H1 (cell line): ENCODE data around the gene CPE. TPM values are rescaled to one million over a fixed set of nuclear protein-coding genes. Genes with fewer than 3 reads are reported as not detected.

Experiments
- CTCF ChIA-PET: fragments of 300-600 bp; sonication (Branson Sonifier 250); formaldehyde crosslinking; loops from one replicate; lab custom pipeline; 2021; ENCODE audit not compliant: partially characterized antibody; lab: Charles Lee
- POLR2A ChIA-PET: fragments of 300-600 bp; sonication (Branson Sonifier 250); formaldehyde crosslinking; loops from one replicate; lab custom pipeline; 2021; ENCODE audit warnings: inconsistent platforms; ENCODE audit not compliant: partially characterized antibody; lab: Charles Lee
- DNase-seq, 2 experiments: peaks; one replicate each; pipeline versions ENCODE4 v3.0.0 to v3.0.0-alpha.2; 2010 to 2022; ENCODE audit warnings: low spot score in 2 of 2, low read depth in 1 of 2, mixed read lengths in 1 of 2
- FAIRE-seq: peaks from 2 replicates; lab custom pipeline; 2011; peaks lifted over from hg19 to GRCh38; lab: Jason Lieb, UNC
- H2AFZ ChIP-seq: 2 replicates; pipeline ENCODE4 v1.8.1; 2012; ENCODE audit warnings: low read length, inconsistent platforms
- H2AK5ac ChIP-seq: 2 replicates; pipeline ENCODE4 v1.6.1; 2013; ENCODE audit warnings: low read depth, low read length
- H2BK120ac ChIP-seq: replicated peaks from 2 replicates; pipeline ENCODE3; 2013; ENCODE audit warnings: low read depth, low read length, inconsistent platforms
- H2BK12ac ChIP-seq: 2 replicates; pipeline ENCODE4 v1.6.1; 2013; ENCODE audit warnings: low read depth, low read length
- H2BK15ac ChIP-seq: 2 replicates; pipeline ENCODE4 v1.6.1; 2013; ENCODE audit warnings: low read length
- H2BK20ac ChIP-seq: 2 replicates; pipeline ENCODE4 v1.6.1; 2013; ENCODE audit warnings: low read length
- H2BK5ac ChIP-seq: 2 replicates; pipeline ENCODE4 v1.6.1; 2013; ENCODE audit warnings: low read depth, low read length
- H3K14ac ChIP-seq: 2 replicates; pipeline ENCODE4 v1.6.1; 2013; ENCODE audit warnings: inconsistent platforms; ENCODE audit not compliant: insufficient read length
- H3K18ac ChIP-seq: 2 replicates; pipeline ENCODE4 v1.6.1; 2013; ENCODE audit warnings: low read length; ENCODE audit errors: extremely low read depth
- H3K23ac ChIP-seq: 2 replicates; pipeline ENCODE4 v1.6.1; 2013; ENCODE audit warnings: inconsistent platforms; ENCODE audit not compliant: insufficient read length
- H3K23me2 ChIP-seq: 2 replicates; pipeline ENCODE4 v1.6.1; 2013; ENCODE audit warnings: low read depth, low read length
- H3K27ac ChIP-seq: 2 replicates; pipeline ENCODE4 v1.6.1; 2011; ENCODE audit warnings: low read depth, low read length, inconsistent platforms
- H3K27me3 ChIP-seq, 4 experiments: replicated peaks in 1 of 4; 1 replicate in 1 of 4; 2 replicates in 3 of 4; pipeline versions ENCODE4 v1.6.1 to v1.8.1; 2011 to 2013; ENCODE audit warnings: low read length in 3 of 4, mild to moderate bottlenecking in 3 of 4, inconsistent platforms in 2 of 4, mixed read lengths in 2 of 4, moderate library complexity in 1 of 4; ENCODE audit not compliant: control insufficient read depth in 3 of 4, insufficient read depth in 3 of 4; ENCODE audit errors: extremely low read depth in 1 of 4
- H3K36me3 ChIP-seq, 4 experiments: 2 replicates each; pipeline versions ENCODE4 v1.6.1 to v1.8.1; 2011 to 2013; ENCODE audit warnings: mild to moderate bottlenecking in 4 of 4, low read length in 3 of 4, moderate library complexity in 2 of 4, control low read depth in 1 of 4, inconsistent platforms in 1 of 4; ENCODE audit not compliant: insufficient read depth in 4 of 4, control insufficient read depth in 2 of 4
- H3K4ac ChIP-seq: replicated peaks from 2 replicates; pipeline ENCODE3; 2013; ENCODE audit warnings: low read length, low read depth, mixed read lengths, inconsistent platforms; ENCODE audit not compliant: insufficient read length
- H3K4me1 ChIP-seq, 4 experiments: replicated peaks in 1 of 4; 1 replicate in 1 of 4; 2 replicates in 3 of 4; pipeline versions ENCODE4 v1.6.1 to v1.8.1; 2011 to 2013; ENCODE audit warnings: low read length in 3 of 4, inconsistent platforms in 2 of 4, mixed read lengths in 1 of 4; ENCODE audit not compliant: insufficient read depth in 4 of 4, control insufficient read depth in 3 of 4
- H3K4me2 ChIP-seq, 2 experiments: 2 replicates each; pipeline versions ENCODE4 v1.6.1 to v1.8.1; 2011 to 2013; ENCODE audit warnings: low read depth in 2 of 2, low read length in 2 of 2, control low read depth in 1 of 2, inconsistent platforms in 1 of 2, mild to moderate bottlenecking in 1 of 2; ENCODE audit not compliant: insufficient read depth in 1 of 2
- H3K4me3 ChIP-seq, 4 experiments: fragments of 200-600, 300-600 bp in 1 of 4; sonication (generic), shearing (Covaris generic), sonication (Bioruptor Twin) in 1 of 4; 2 replicates each; pipeline versions ENCODE4 v1.5.1 to v1.8.1; 2011 to 2016; ENCODE audit warnings: low read length in 4 of 4, low read depth in 3 of 4, control low read depth in 2 of 4, inconsistent platforms in 2 of 4, mild to moderate bottlenecking in 2 of 4, mixed read lengths in 1 of 4, moderate library complexity in 1 of 4; ENCODE audit not compliant: insufficient read depth in 2 of 4; ENCODE audit errors: extremely low read depth in 1 of 4
- H3K56ac ChIP-seq: replicated peaks from 2 replicates; pipeline ENCODE3; 2013; ENCODE audit warnings: low read depth, mild to moderate bottlenecking, mixed read lengths, low read length, inconsistent platforms; ENCODE audit not compliant: insufficient read length
- H3K79me1 ChIP-seq: 2 replicates; pipeline ENCODE4 v1.6.1; 2013; ENCODE audit warnings: low read depth, low read length, control low read depth
- H3K79me2 ChIP-seq, 2 experiments: 2 replicates each; pipeline versions ENCODE4 v1.6.1 to v1.8.1; 2012 to 2013; ENCODE audit warnings: low read length in 2 of 2, mild to moderate bottlenecking in 2 of 2, inconsistent platforms in 1 of 2; ENCODE audit not compliant: insufficient read depth in 2 of 2, control insufficient read depth in 1 of 2
- H3K9ac ChIP-seq, 4 experiments: replicated peaks in 1 of 4; 1 replicate in 1 of 4; 2 replicates in 3 of 4; pipeline versions ENCODE4 v1.6.1 to v1.8.1; 2011 to 2013; ENCODE audit warnings: low read depth in 3 of 4, low read length in 3 of 4, control low read depth in 2 of 4, mild to moderate bottlenecking in 2 of 4, moderate library complexity in 2 of 4, inconsistent platforms in 1 of 4; ENCODE audit errors: extremely low read depth in 1 of 4
- H3K9me3 ChIP-seq, 2 experiments: 2 replicates each; pipeline versions ENCODE4 v1.6.1 to v1.8.1; 2012 to 2013; ENCODE audit warnings: mild to moderate bottlenecking in 2 of 2, moderate library complexity in 2 of 2, control low read depth in 1 of 2, inconsistent platforms in 1 of 2, low read depth in 1 of 2, low read length in 1 of 2, mixed read lengths in 1 of 2; ENCODE audit not compliant: insufficient read depth in 2 of 2
- H4K20me1 ChIP-seq, 2 experiments: replicated peaks in 1 of 2; 2 replicates each; pipeline versions ENCODE3 to v1.8.1; 2011 to 2013; ENCODE audit warnings: inconsistent platforms in 2 of 2, low read length in 2 of 2, mild to moderate bottlenecking in 1 of 2; ENCODE audit not compliant: insufficient read depth in 2 of 2, control insufficient read depth in 1 of 2
- H4K5ac ChIP-seq: 2 replicates; pipeline ENCODE4 v1.6.1; 2013; ENCODE audit warnings: low read length, low read depth, mixed read lengths, inconsistent platforms; ENCODE audit not compliant: insufficient read length
- H4K8ac ChIP-seq: 2 replicates; pipeline ENCODE4 v1.8.0; 2013; ENCODE audit warnings: mild to moderate bottlenecking, moderate library complexity, low read length, inconsistent platforms; ENCODE audit not compliant: insufficient read depth; ENCODE audit errors: extremely low read depth
- H4K91ac ChIP-seq: replicated peaks from 2 replicates; pipeline ENCODE3; 2013; ENCODE audit warnings: low read length, mixed read lengths, inconsistent platforms; ENCODE audit not compliant: insufficient read length
- FOSL1 ChIP-seq: IDR thresholded peaks from 2 replicates; pipeline ENCODE4 v1.6.1; 2011; ENCODE audit warnings: mild to moderate bottlenecking, low read depth, low read length, moderate library complexity; ENCODE audit not compliant: insufficient read depth
- KDM4A ChIP-seq: IDR thresholded peaks from one replicate; pipeline ENCODE4 v1.7.1; 2012; ENCODE audit warnings: low read depth, mild to moderate bottlenecking, moderate library complexity, low read length, inconsistent platforms; ENCODE audit not compliant: severe bottlenecking
- MAFK ChIP-seq: IDR thresholded peaks from 2 replicates; pipeline ENCODE4 v1.6.1; 2012; ENCODE audit warnings: low read depth, mild to moderate bottlenecking, improper control_type of control experiment, low read length
- POLR2AphosphoS5 ChIP-seq: IDR thresholded peaks from 2 replicates; pipeline ENCODE4 v1.6.1; 2011; ENCODE audit warnings: low read depth, low read length
- RBBP5 ChIP-seq: IDR thresholded peaks from 2 replicates; pipeline ENCODE4 v1.7.1; 2012; ENCODE audit warnings: low read depth, mild to moderate bottlenecking, inconsistent platforms, low read length, moderate library complexity, borderline replicate concordance
- SIRT6 ChIP-seq: IDR thresholded peaks from one replicate; pipeline ENCODE4 v1.7.1; 2012; ENCODE audit warnings: low read length, inconsistent platforms
- SUZ12 ChIP-seq: fragments of 200-600 bp; sonication (generic); IDR thresholded peaks from 2 replicates; pipeline ENCODE4 v1.6.1; 2012; ENCODE audit warnings: mild to moderate bottlenecking, inconsistent platforms, low read length, moderate library complexity, mixed read lengths
- TCF12 ChIP-seq: IDR thresholded peaks from 2 replicates; pipeline ENCODE4 v1.6.1; 2011; ENCODE audit warnings: low read depth, mild to moderate bottlenecking, low read length
- YY1 ChIP-seq: IDR thresholded peaks from 2 replicates; pipeline ENCODE4 v1.6.1; 2011; ENCODE audit warnings: low read depth, mild to moderate bottlenecking, low read length
- ZNF274 ChIP-seq: IDR thresholded peaks from 2 replicates; pipeline ENCODE4 v1.7.0; 2012; ENCODE audit warnings: low read length, borderline replicate concordance; ENCODE audit errors: extremely low read depth
- WGBS, 2 experiments: shearing (Covaris generic) in 1 of 2; methylation state at CpG; one replicate each; pipeline versions ENCODE4 v1.1.6 to v1.1.7; 2013 to 2015; ENCODE audit warnings: low lambda C conversion rate in 2 of 2, mixed read lengths in 2 of 2, inconsistent platforms in 1 of 2, low coverage in 1 of 2, missing lambda C conversion rate in 1 of 2; ENCODE audit not compliant: insufficient replicate concordance in 2 of 2, insufficient coverage in 1 of 2, insufficient read length in 1 of 2; ENCODE audit errors: extremely low coverage in 1 of 2, missing lambda C conversion rate in 1 of 2; 5-methylcytosine and 5-hydroxymethylcytosine counted together
- polyA plus RNA-seq, 7 experiments: library from polyadenylated mRNA; depleted of rRNA in 3 of 7; stranded (reverse) in 5 of 7; unstranded in 2 of 7; fragments of >200 nt in 5 of 7; fragments of 200-250 nt in 2 of 7; gene quantifications; 1 replicate in 5 of 7; 2 replicates in 1 of 7; 4 replicates in 1 of 7; pipeline versions ENCODE4 v1.2.1 to v1.2.3, GENCODE V29; 2011 to 2013; ENCODE audit warnings: missing spikeins in 2 of 7, mixed read lengths in 2 of 7
- total RNA-seq: library from RNA; stranded (reverse); fragmentation: NEBNext Ultra II Directional; extraction: Animal tissue kit (Norgen Biotek cat#: 25700); gene quantifications from 2 replicates; pipeline ENCODE4 v1.2.1, GENCODE V29; 2021
- TF ChIP-seq, protein P1 (sequence below): IDR thresholded peaks from 2 replicates; pipeline ENCODE4 v1.6.1; 2011; ENCODE audit warnings: low read depth, mild to moderate bottlenecking, low read length; ENCODE audit not compliant: insufficient read depth
- TF ChIP-seq, protein P2 (sequence below): IDR thresholded peaks from 2 replicates; pipeline ENCODE4 v1.6.1; 2011; ENCODE audit warnings: low read length, improper control_type of control experiment

The CPE gene
- total and polyA plus RNA-seq, 2 of the 8 experiments (the other 6 are each of a cell fraction or from before 2014, with no cell fraction given), result 9.4 to 10.2 TPM

GRCh38 chr4:165367040-165367439, 11.8 kb upstream of the CPE start:
- ChIA-PET CTCF (interaction anchor here (1.8 kb wide), 1 partner anchor 11 kb away, joined by 5 read pairs; no protein-coding TSS in a partner anchor), POLR2A (no interaction called here)
- Histone ChIP-seq H3K27me3 (no peaks in the 10 kb centered on the region), H4K8ac (no peak overlapping the region), H3K9me3 (no peaks in the 10 kb centered on the region), H2BK12ac (no peak overlapping the region), H3K36me3 (no peaks in the 10 kb centered on the region), H3K9ac (no peak overlapping the region), H3K14ac (no peak overlapping the region), H3K79me1 (no peaks in the 10 kb centered on the region), H3K4me2 (no peak overlapping the region), H3K4me3 (no peak overlapping the region), H3K23me2 (peaks cover 3% of the 10 kb centered on the region; the same call in 1 of the 2 replicates), H4K5ac (no peak overlapping the region), H3K4ac (no peak overlapping the region), H3K4me1 (peaks cover 0 to 6% (median 2%) of the 10 kb centered on the region in 4 experiments; a peak in 2 of 7 replicates), H2BK20ac (no peak overlapping the region), H2AFZ (no peak overlapping the region), H3K79me2 (no peaks in the 10 kb centered on the region), H3K27ac (no peak overlapping the region), H2AK5ac (no peak overlapping the region), H2BK120ac (no peak overlapping the region), H4K91ac (no peak overlapping the region), H3K56ac (no peak overlapping the region), H2BK5ac (no peak overlapping the region), H3K23ac (no peak overlapping the region), H4K20me1 (no peaks in the 10 kb centered on the region), H2BK15ac (no peak overlapping the region), H3K18ac (no peak overlapping the region)
- DNase-seq (no peak), FAIRE-seq (no peak)
- WGBS, 2 experiments, result 91% methylated on average over 4 of the region's 4 CpGs; no CpG with 5 or more reads in 1 of the 2 experiments
- TF ChIP-seq SUZ12 (no peak), MAFK (no peak), KDM4A (no peak), POLR2AphosphoS5 (no peak), YY1 (no peak), FOSL1 (no peak), TCF12 (no peak), RBBP5 (no peak), SIRT6 (no peak), ZNF274 (no peak)
- TF ChIP-seq, protein P1, sequence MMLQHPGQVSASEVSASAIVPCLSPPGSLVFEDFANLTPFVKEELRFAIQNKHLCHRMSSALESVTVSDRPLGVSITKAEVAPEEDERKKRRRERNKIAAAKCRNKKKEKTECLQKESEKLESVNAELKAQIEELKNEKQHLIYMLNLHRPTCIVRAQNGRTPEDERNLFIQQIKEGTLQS, result no peak
- TF ChIP-seq, protein P2, sequence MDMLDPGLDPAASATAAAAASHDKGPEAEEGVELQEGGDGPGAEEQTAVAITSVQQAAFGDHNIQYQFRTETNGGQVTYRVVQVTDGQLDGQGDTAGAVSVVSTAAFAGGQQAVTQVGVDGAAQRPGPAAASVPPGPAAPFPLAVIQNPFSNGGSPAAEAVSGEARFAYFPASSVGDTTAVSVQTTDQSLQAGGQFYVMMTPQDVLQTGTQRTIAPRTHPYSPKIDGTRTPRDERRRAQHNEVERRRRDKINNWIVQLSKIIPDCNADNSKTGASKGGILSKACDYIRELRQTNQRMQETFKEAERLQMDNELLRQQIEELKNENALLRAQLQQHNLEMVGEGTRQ, result no peak
